ENCODE results near the gene COPG2. TPM values are rescaled to one million over a fixed set of nuclear protein-coding genes. Genes with fewer than 3 reads are reported as not detected.
A peak's percentile ranks its signal among the peaks of the same experiment; 100 is the strongest.

COPG2 gene
- total RNA-seq, 1 donor from 2014 or later = 19.3 TPM

GRCh38 chr7:130500910-130501309, 167.6 kb downstream of the COPG2 start:
- Mint-ChIP-seq H3K36me3 (ENCODE audit: low read depth) (peaks cover 2% of the 10 kb centered on the region), H3K27me3 (ENCODE audit: insufficient read depth) (no peaks in the 10 kb centered on the region), H3K27ac (no peak overlapping the region), H3K9me3 (no peaks in the 10 kb centered on the region), H3K4me1 (ENCODE audit: low read depth) (no peaks in the 10 kb centered on the region), H3K4me3 (no peak overlapping the region)
- no peak for DNase-seq (ENCODE audit: low spot score)
- intact Hi-C loops (cut with micrococcal nuclease) = no loop called here

GRCh38 chr7:130500463-130500862, 168.1 kb downstream of the COPG2 start:
- intact Hi-C loops (cut with micrococcal nuclease) = no loop called here
- H3K36me3 Mint-ChIP-seq (ENCODE audit: low read depth) = peaks cover 2% of the 10 kb centered on the region
- no peaks in the 10 kb centered on the region for H3K27me3 Mint-ChIP-seq (ENCODE audit: insufficient read depth)
- H3K9me3 Mint-ChIP-seq = no peaks in the 10 kb centered on the region
- no peak for DNase-seq (ENCODE audit: low spot score)
- H3K4me3 Mint-ChIP-seq = no peak overlapping the region
- H3K27ac Mint-ChIP-seq = no peak overlapping the region
- H3K4me1 Mint-ChIP-seq (ENCODE audit: low read depth) = no peaks in the 10 kb centered on the region

DNA sequence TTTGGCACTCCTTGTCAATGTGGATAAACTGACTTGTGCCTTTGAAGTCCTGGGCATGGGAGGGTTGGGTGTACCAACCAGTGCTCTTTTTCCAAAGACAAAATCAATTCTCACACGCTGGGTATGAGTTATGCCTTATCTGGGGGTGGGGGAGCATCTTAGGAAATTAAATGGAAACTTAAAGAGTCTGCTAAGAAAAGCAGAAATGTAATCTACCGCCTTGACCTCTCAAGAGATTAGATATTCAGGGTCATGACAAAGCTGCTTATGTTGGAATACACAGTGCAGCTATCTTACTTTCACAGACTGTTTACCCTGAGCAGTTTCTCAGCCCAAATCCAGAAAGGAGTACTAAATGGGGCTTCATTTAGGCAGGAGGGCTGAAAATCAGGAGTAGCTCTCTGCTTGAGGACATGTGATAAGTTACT, 174.1 kb downstream of the COPG2 start:
- Mint-ChIP-seq H3K4me3 (no peak overlapping the region), H3K27me3 (ENCODE audit: insufficient read depth) (peaks cover 24% of the 10 kb centered on the region), H3K9me3 (peaks cover 6% of the 10 kb centered on the region), H3K4me1 (ENCODE audit: low read depth) (peaks cover 4% of the 10 kb centered on the region), H3K27ac (no peak overlapping the region), H3K36me3 (ENCODE audit: low read depth) (no peaks in the 10 kb centered on the region)
- intact Hi-C loops (cut with micrococcal nuclease) = loop anchor here (5.0 kb wide), 1 partner anchor 712 kb away; no protein-coding TSS in a partner anchor
- DNase-seq (ENCODE audit: low spot score) = no peak

- no peaks in the 10 kb centered on the region for H3K36me3 Mint-ChIP-seq (ENCODE audit: low read depth)
- H3K9me3 Mint-ChIP-seq = peaks cover 6% of the 10 kb centered on the region
- H3K27ac Mint-ChIP-seq = peak overlapping the region; percentile 31
- no peak for DNase-seq (ENCODE audit: low spot score)
- H3K4me3 Mint-ChIP-seq = no peak overlapping the region
- H3K4me1 Mint-ChIP-seq (ENCODE audit: low read depth) = peaks cover 4% of the 10 kb centered on the region
- H3K27me3 Mint-ChIP-seq (ENCODE audit: insufficient read depth) = peaks cover 31% of the 10 kb centered on the region
- intact Hi-C loops (cut with micrococcal nuclease) = loop anchor here (2.0 to 5.0 kb wide), 2 partner anchors 241 to 711 kb away; partner anchors contain the start of gene KLF14
Measured at GRCh38 chr7:130493275-130493873, 175.2 kb downstream of the COPG2 start.

GRCh38 chr7:130492523-130493274, 175.8 kb downstream of the COPG2 start:
- Mint-ChIP-seq H3K27ac (peak overlapping the region; percentile 31), H3K4me1 (ENCODE audit: low read depth) (peaks cover 4% of the 10 kb centered on the region), H3K27me3 (ENCODE audit: insufficient read depth) (peaks cover 35% of the 10 kb centered on the region), H3K4me3 (no peak overlapping the region), H3K36me3 (ENCODE audit: low read depth) (no peaks in the 10 kb centered on the region), H3K9me3 (peaks cover 6% of the 10 kb centered on the region)
- DNase-seq (ENCODE audit: low spot score) = no peak
- intact Hi-C loops (cut with micrococcal nuclease) = loop anchor here (2.0 to 5.0 kb wide), 2 partner anchors 242 to 710 kb away; partner anchors contain the start of gene KLF14

DNA sequence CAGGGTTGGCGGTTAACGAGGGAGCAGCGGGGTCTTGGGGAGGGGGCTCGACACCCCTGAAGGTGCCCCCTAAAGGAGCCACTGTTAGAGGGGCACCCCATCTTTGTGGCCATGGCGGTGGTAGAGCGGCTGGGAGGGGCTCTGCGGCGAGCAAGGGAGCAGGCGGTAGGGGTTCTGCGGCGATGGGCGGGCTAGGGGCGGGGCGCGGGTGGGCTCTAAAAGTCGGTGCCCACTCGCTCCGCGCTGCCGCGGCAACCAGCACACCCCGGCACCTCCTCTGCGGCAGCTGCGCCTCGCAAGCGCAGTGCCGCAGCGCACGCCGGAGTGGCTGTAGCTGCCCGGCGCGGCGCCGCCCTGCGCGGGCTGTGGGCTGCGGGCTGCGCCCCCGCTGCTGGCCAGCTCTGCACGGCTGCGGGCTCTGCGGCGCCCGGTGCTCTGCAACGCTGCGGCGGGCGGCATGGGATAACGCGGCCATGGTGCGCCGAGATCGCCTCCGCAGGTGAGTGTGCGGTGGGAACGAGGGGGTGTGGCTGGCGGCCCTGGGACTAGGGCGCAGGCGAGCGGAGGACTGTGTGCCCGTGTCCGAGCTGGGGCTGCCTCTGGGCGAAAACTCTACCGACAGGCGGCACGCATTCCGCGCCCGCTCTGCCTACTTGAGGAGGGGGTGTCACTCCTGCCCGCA, 176.6 kb downstream of the COPG2 start, which contains the start of gene MEST:
Gene MEST (plus strand): TSS at position 245 of the 682 bp plus-strand sequence. CDS start 229 bp downstream, at position 474.
- Mint-ChIP-seq H3K9me3 (peaks cover 6% of the 10 kb centered on the region), H3K36me3 (ENCODE audit: low read depth) (no peaks in the 10 kb centered on the region), H3K27me3 (ENCODE audit: insufficient read depth) (peaks cover 40% of the 10 kb centered on the region), H3K4me3 (peak within 1 kb of the TSS; percentile 74), H3K27ac (no peak within 1 kb of the TSS), H3K4me1 (ENCODE audit: low read depth) (peaks cover 8% of the 10 kb centered on the region)
- no peak for DNase-seq (ENCODE audit: low spot score)
- intact Hi-C loops (cut with micrococcal nuclease) = loop anchor here (2.0 to 5.0 kb wide), 2 partner anchors 243 to 710 kb away; partner anchors contain the start of gene KLF14

DNA sequence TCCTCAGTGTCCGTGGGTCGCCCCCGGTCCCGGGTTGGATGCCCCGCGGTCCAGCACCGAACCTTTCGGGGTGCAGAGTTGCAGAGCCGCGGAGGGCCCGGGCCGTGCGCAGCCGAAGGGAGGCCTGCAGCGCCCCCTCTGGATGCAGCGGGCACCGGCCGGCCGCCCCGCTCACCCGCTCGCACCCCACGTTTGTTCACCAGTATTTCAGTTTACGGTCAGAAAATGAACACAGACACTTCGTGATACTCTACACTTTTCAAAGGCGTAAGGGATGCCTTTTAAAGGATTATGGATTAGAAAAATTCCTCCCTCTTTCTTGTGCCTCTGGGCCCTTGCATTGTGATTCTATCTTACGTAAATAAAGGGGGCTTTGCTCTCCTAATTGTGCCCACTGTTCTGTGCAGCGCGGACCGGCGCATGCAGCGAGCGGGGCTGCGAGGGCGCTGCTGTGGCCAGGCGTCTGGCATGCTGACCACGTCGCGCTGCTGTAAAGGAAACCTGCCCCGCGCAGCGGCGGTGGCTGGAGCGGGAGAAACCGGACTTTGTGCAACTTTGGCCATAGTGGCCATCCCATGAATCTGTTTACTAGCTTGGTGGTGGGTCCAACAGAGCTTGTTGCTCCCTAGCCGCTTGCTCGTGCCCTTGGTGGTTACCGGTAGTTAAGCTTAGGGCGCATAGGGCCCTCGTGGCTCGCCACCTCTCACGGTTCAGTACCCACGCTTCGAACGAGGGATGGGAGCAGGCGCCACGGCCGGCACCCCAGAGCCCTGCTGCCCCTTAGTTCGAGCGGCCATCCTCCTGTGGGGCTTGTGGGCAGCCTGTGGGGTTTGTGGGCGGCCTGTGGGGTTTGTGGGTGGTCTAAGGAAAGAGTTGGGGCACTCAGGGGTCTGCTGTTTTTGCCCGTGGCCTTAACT, 177.4 kb downstream of the COPG2 start:
- Mint-ChIP-seq H3K4me1 (ENCODE audit: low read depth) (peaks cover 12% of the 10 kb centered on the region), H3K36me3 (ENCODE audit: low read depth) (no peaks in the 10 kb centered on the region), H3K27me3 (ENCODE audit: insufficient read depth) (peaks cover 41% of the 10 kb centered on the region), H3K4me3 (peak overlapping the region; percentile 74), H3K9me3 (peaks cover 6% of the 10 kb centered on the region), H3K27ac (no peak overlapping the region)
- intact Hi-C loops (cut with micrococcal nuclease) = loop anchor here (5.0 kb wide), 1 partner anchor 709 kb away; no protein-coding TSS in a partner anchor
- no peak for DNase-seq (ENCODE audit: low spot score)

DNA sequence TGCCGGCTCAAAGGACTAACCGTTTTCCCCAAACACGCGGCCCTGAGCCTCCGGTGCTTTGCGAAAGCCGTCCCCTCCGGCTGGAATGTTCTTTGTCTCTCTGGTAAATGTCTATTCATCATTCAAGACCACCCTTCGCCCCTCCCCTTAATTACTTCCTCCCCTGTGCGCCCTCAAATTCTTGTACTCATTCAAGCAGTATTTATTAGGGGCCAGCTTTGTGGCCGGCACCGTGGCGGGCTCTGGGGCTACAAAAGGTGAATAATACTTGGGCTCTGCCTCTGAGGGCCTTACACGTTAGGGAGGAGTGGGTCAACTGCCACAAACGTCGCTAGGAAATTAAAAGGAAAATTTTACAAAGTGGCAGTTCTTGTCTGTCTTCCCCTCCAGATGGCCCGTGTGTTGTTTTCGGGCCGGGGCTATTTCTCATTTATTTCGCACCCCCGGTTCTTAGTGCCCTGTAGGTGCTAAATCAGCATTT, 178.2 kb downstream of the COPG2 start:
- H3K36me3 Mint-ChIP-seq (ENCODE audit: low read depth) = no peaks in the 10 kb centered on the region
- H3K27ac Mint-ChIP-seq = no peak overlapping the region
- H3K9me3 Mint-ChIP-seq = peaks cover 6% of the 10 kb centered on the region
- intact Hi-C loops (cut with micrococcal nuclease) = loop anchor here (5.0 kb wide), 1 partner anchor 708 kb away; no protein-coding TSS in a partner anchor
- H3K4me3 Mint-ChIP-seq = no peak overlapping the region
- no peak for DNase-seq (ENCODE audit: low spot score)
- H3K27me3 Mint-ChIP-seq (ENCODE audit: insufficient read depth) = peaks cover 43% of the 10 kb centered on the region
- peaks cover 19% of the 10 kb centered on the region for H3K4me1 Mint-ChIP-seq (ENCODE audit: low read depth)

GRCh38 chr7:130489140-130489983, 179.2 kb downstream of the COPG2 start:
- H3K4me3 Mint-ChIP-seq = no peak overlapping the region
- H3K4me1 Mint-ChIP-seq (ENCODE audit: low read depth) = peaks cover 25% of the 10 kb centered on the region
- H3K36me3 Mint-ChIP-seq (ENCODE audit: low read depth) = no peaks in the 10 kb centered on the region
- intact Hi-C loops (cut with micrococcal nuclease) = loop anchor here (5.0 to 10.0 kb wide), 3 partner anchors 47 to 175 kb away; partner anchors contain the start of genes CEP41 and COPG2
- DNase-seq (ENCODE audit: low spot score) = no peak
- no peak overlapping the region for H3K27ac Mint-ChIP-seq
- peaks cover 6% of the 10 kb centered on the region for H3K9me3 Mint-ChIP-seq
- H3K27me3 Mint-ChIP-seq (ENCODE audit: insufficient read depth) = peaks cover 44% of the 10 kb centered on the region

DNA sequence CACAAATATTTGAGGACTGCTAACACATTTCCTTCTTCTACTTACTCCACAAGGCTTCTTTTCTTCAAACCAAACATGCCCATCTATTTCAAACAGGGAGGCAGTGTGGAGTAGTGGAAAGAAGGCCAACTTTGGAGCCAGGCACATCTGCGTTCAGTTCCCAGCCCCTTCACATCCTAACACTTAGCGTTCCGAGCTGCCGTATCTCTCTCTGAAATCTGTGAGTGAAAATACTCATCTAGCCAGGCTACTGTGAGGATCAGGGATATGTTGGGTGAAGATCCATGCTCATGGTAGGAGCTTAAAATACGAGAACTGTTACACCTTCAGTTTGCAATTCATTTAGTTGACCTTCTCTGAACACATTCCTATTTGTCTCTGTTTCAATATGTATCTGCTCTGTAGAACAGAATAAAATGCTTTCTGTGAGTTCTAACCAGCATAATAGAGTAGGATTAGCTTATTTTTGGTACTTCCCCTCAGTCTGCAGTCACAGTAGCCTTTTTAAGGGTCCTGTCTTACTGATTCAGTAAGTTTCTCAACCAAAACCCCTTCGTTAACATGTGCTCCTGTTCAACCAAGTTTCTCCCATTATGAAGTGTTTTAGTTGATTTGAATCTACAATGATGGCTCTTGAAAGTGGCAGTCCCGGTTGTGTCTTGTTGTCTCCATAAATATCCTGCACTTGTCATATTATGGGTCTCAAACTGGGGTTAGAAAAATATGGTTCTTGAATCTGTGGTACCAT, 180.0 kb downstream of the COPG2 start:
- H3K4me1 Mint-ChIP-seq (ENCODE audit: low read depth) = peaks cover 25% of the 10 kb centered on the region
- no peak overlapping the region for H3K27ac Mint-ChIP-seq
- intact Hi-C loops (cut with micrococcal nuclease) = loop anchor here (5.0 to 10.0 kb wide), 3 partner anchors 46 to 176 kb away; partner anchors contain the start of genes CEP41 and COPG2
- no peak for DNase-seq (ENCODE audit: low spot score)
- H3K27me3 Mint-ChIP-seq (ENCODE audit: insufficient read depth) = peaks cover 46% of the 10 kb centered on the region
- H3K9me3 Mint-ChIP-seq = peaks cover 6% of the 10 kb centered on the region
- H3K4me3 Mint-ChIP-seq = no peak overlapping the region
- H3K36me3 Mint-ChIP-seq (ENCODE audit: low read depth) = no peaks in the 10 kb centered on the region
